Measurements from ENCODE around the gene SFMBT1.

SFMBT1 gene

GRCh38 chr3:52874864-52875587 lies 170.8 kb downstream of the SFMBT1 start:
- no peaks in the 10 kb centered on the region for H3K79me2 ChIP-seq (ENCODE audit: insufficient read depth, low read length)
- H3K4me1 ChIP-seq (ENCODE audit: insufficient read depth, low read length, poor library complexity, severe bottlenecking), result peaks cover 6% of the 10 kb centered on the region
- H4K20me1 ChIP-seq (ENCODE audit: insufficient read depth, low read length, poor library complexity, severe bottlenecking), result no peaks in the 10 kb centered on the region
- H3K9ac ChIP-seq (ENCODE audit: low read depth, low read length, poor library complexity, severe bottlenecking), result no peak overlapping the region
- TF ChIP-seq EZH2phosphoT487 (IDR thresholded peaks at IDR 0.05; ENCODE audit: borderline replicate concordance), result no peak
- TF ChIP-seq, protein P1, sequence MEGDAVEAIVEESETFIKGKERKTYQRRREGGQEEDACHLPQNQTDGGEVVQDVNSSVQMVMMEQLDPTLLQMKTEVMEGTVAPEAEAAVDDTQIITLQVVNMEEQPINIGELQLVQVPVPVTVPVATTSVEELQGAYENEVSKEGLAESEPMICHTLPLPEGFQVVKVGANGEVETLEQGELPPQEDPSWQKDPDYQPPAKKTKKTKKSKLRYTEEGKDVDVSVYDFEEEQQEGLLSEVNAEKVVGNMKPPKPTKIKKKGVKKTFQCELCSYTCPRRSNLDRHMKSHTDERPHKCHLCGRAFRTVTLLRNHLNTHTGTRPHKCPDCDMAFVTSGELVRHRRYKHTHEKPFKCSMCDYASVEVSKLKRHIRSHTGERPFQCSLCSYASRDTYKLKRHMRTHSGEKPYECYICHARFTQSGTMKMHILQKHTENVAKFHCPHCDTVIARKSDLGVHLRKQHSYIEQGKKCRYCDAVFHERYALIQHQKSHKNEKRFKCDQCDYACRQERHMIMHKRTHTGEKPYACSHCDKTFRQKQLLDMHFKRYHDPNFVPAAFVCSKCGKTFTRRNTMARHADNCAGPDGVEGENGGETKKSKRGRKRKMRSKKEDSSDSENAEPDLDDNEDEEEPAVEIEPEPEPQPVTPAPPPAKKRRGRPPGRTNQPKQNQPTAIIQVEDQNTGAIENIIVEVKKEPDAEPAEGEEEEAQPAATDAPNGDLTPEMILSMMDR (conservative IDR thresholded peaks at IDR 0.05; ENCODE audit: low read length), result no peak
- H3K9me3 ChIP-seq (ENCODE audit: insufficient read depth, low read depth, low read length), result no peaks in the 10 kb centered on the region
- no peak overlapping the region for H3K4me3 ChIP-seq (ENCODE audit: low read length, poor library complexity, severe bottlenecking)
- no peaks in the 10 kb centered on the region for H3F3A ChIP-seq (ENCODE audit: low read depth)
- no peaks in the 10 kb centered on the region for H3K27me3 ChIP-seq (ENCODE audit: insufficient read depth, low read length, poor library complexity, severe bottlenecking)
- H3K9me2 ChIP-seq (replicated peaks; ENCODE audit: low read depth, low read length), result no peaks in the 10 kb centered on the region
- H2AFZ ChIP-seq (ENCODE audit: low read length), result no peak overlapping the region
- H3K36me3 ChIP-seq (ENCODE audit: insufficient read depth, low read length), result peaks cover 5% of the 10 kb centered on the region; the same call in 1 of the 2 replicates
- H3K4me2 ChIP-seq (ENCODE audit: low read depth, low read length, poor library complexity, severe bottlenecking), result no peak overlapping the region

DNA sequence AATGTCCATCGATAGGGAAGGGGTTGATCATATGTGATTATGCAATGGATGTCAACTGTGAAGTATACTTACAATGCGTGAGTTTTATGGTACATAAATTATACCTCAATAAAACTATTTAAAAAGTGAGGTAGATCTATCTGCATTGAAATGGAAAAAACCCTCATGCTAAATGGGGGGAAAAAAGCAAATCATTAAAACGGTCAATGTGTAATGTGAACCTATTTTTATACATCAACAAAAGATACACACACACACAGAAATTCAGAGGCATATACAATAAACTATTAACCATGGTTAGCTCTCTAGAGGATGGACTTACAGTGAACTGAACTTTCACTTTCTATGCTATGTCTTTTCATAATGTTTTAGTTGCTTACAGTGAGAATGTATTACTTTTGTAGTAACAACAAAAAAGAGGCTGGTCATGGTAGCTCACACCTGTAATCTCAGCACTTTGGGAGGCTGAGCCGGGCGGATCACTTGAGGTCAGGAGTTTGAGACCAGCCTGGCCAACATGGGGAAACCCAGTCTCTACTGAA lies 171.6 kb downstream of the SFMBT1 start:
- Histone ChIP-seq H4K20me1 (ENCODE audit: insufficient read depth, low read length, poor library complexity, severe bottlenecking) (no peaks in the 10 kb centered on the region), H3F3A (ENCODE audit: low read depth) (no peaks in the 10 kb centered on the region), H3K4me1 (ENCODE audit: insufficient read depth, low read length, poor library complexity, severe bottlenecking) (peaks cover 6% of the 10 kb centered on the region), H3K9ac (ENCODE audit: low read depth, low read length, poor library complexity, severe bottlenecking) (no peak overlapping the region), H3K9me3 (ENCODE audit: insufficient read depth, low read depth, low read length) (no peaks in the 10 kb centered on the region), H3K36me3 (ENCODE audit: insufficient read depth, low read length) (peaks cover 4% of the 10 kb centered on the region; the same call in 1 of the 2 replicates), H3K4me3 (ENCODE audit: low read length, poor library complexity, severe bottlenecking) (no peak overlapping the region), H3K79me2 (ENCODE audit: insufficient read depth, low read length) (no peaks in the 10 kb centered on the region), H3K4me2 (ENCODE audit: low read depth, low read length, poor library complexity, severe bottlenecking) (no peak overlapping the region), H3K27me3 (ENCODE audit: insufficient read depth, low read length, poor library complexity, severe bottlenecking) (no peaks in the 10 kb centered on the region), H2AFZ (ENCODE audit: low read length) (no peak overlapping the region), H3K9me2 (replicated peaks; ENCODE audit: low read depth, low read length) (no peaks in the 10 kb centered on the region)
- TF ChIP-seq, protein P1 (conservative IDR thresholded peaks at IDR 0.05; ENCODE audit: low read length), result no peak
- TF ChIP-seq EZH2phosphoT487 (IDR thresholded peaks at IDR 0.05; ENCODE audit: borderline replicate concordance), result no peak

GRCh38 chr3:52873433-52874159 lies 172.3 kb downstream of the SFMBT1 start:
- Histone ChIP-seq H3K9me2 (replicated peaks; ENCODE audit: low read depth, low read length) (no peaks in the 10 kb centered on the region), H3K79me2 (ENCODE audit: insufficient read depth, low read length) (no peaks in the 10 kb centered on the region), H3K4me3 (ENCODE audit: low read length, poor library complexity, severe bottlenecking) (no peak overlapping the region), H3K9me3 (ENCODE audit: insufficient read depth, low read depth, low read length) (no peaks in the 10 kb centered on the region), H4K20me1 (ENCODE audit: insufficient read depth, low read length, poor library complexity, severe bottlenecking) (no peaks in the 10 kb centered on the region), H3K27me3 (ENCODE audit: insufficient read depth, low read length, poor library complexity, severe bottlenecking) (no peaks in the 10 kb centered on the region), H3K4me1 (ENCODE audit: insufficient read depth, low read length, poor library complexity, severe bottlenecking) (peaks cover 6% of the 10 kb centered on the region), H3K9ac (ENCODE audit: low read depth, low read length, poor library complexity, severe bottlenecking) (no peak overlapping the region), H2AFZ (ENCODE audit: low read length) (no peak overlapping the region), H3K36me3 (ENCODE audit: insufficient read depth, low read length) (no peaks in the 10 kb centered on the region), H3F3A (ENCODE audit: low read depth) (no peaks in the 10 kb centered on the region), H3K4me2 (ENCODE audit: low read depth, low read length, poor library complexity, severe bottlenecking) (no peak overlapping the region)
- TF ChIP-seq, protein P1 (conservative IDR thresholded peaks at IDR 0.05; ENCODE audit: low read length), result no peak
- no peak for TF ChIP-seq EZH2phosphoT487 (IDR thresholded peaks at IDR 0.05; ENCODE audit: borderline replicate concordance)
